HEK293 (cell line): Measurements from ENCODE around the gene USP27X.

Experiments
- BCL6B ChIP-seq: fragments of 450-650 bp; formaldehyde crosslinking; IDR thresholded peaks from 2 replicates; pipeline ENCODE4 v1.5.1; 2017; ENCODE audit warnings: missing biosample characterization, missing genetic modification characterization
- CTCF ChIP-seq: fragments of 450-650 bp; formaldehyde crosslinking; IDR thresholded peaks from 2 replicates; pipeline ENCODE4 v1.5.1; 2016; ENCODE audit warnings: missing biosample characterization, missing genetic modification characterization
- KLF16 ChIP-seq: fragments of 450-650 bp; formaldehyde crosslinking; IDR thresholded peaks from 2 replicates; pipeline ENCODE4 v1.5.1; 2017; ENCODE audit warnings: missing biosample characterization, missing genetic modification characterization
- KLF8 ChIP-seq: fragments of 450-650 bp; formaldehyde crosslinking; IDR thresholded peaks from 2 replicates; pipeline ENCODE4 v1.5.1; 2016; ENCODE audit warnings: missing biosample characterization, missing genetic modification characterization
- PRDM2 ChIP-seq: fragments of 450-650 bp; formaldehyde crosslinking; IDR thresholded peaks from 2 replicates; pipeline ENCODE4 v1.5.1; 2016; ENCODE audit warnings: missing biosample characterization, missing genetic modification characterization, borderline replicate concordance
- SCRT2 ChIP-seq: fragments of 450-650 bp; formaldehyde crosslinking; IDR thresholded peaks from 2 replicates; pipeline ENCODE4 v1.5.1; 2016; ENCODE audit warnings: missing biosample characterization, missing genetic modification characterization
- YY2 ChIP-seq: fragments of 450-650 bp; formaldehyde crosslinking; IDR thresholded peaks from 2 replicates; pipeline ENCODE4 v1.5.1; 2016; ENCODE audit warnings: missing biosample characterization, missing genetic modification characterization
- ZBTB10 ChIP-seq: fragments of 450-650 bp; formaldehyde crosslinking; IDR thresholded peaks from 2 replicates; pipeline ENCODE4 v1.5.1; 2016; ENCODE audit warnings: missing biosample characterization, missing genetic modification characterization
- ZBTB49 ChIP-seq: fragments of 450-650 bp; formaldehyde crosslinking; IDR thresholded peaks from 2 replicates; pipeline ENCODE4 v1.5.1; 2016; ENCODE audit warnings: missing biosample characterization, missing genetic modification characterization, low read depth
- ZBTB8A ChIP-seq: fragments of 450-650 bp; formaldehyde crosslinking; IDR thresholded peaks from 2 replicates; pipeline ENCODE4 v1.5.1; 2016; ENCODE audit warnings: missing biosample characterization, missing genetic modification characterization
- ZEB2 ChIP-seq: fragments of 450-650 bp; formaldehyde crosslinking; IDR thresholded peaks from 2 replicates; pipeline ENCODE4 v1.5.1; 2016; ENCODE audit warnings: missing biosample characterization, missing genetic modification characterization
- ZIC2 ChIP-seq: fragments of 450-650 bp; formaldehyde crosslinking; IDR thresholded peaks from 2 replicates; pipeline ENCODE4 v1.5.1; 2016; ENCODE audit warnings: missing biosample characterization, missing genetic modification characterization
- ZNF169 ChIP-seq: fragments of 450-650 bp; formaldehyde crosslinking; IDR thresholded peaks from 2 replicates; pipeline ENCODE4 v1.5.1; 2016; ENCODE audit warnings: missing biosample characterization, missing genetic modification characterization
- ZNF19 ChIP-seq: fragments of 450-650 bp; formaldehyde crosslinking; IDR thresholded peaks from 2 replicates; pipeline ENCODE4; 2016; ENCODE audit warnings: missing biosample characterization, missing genetic modification characterization, low read depth
- ZNF24 ChIP-seq: fragments of 450-650 bp; formaldehyde crosslinking; IDR thresholded peaks from 2 replicates; pipeline ENCODE4 v1.5.1; 2016; ENCODE audit warnings: missing biosample characterization, missing genetic modification characterization
- ZNF26 ChIP-seq: fragments of 450-650 bp; formaldehyde crosslinking; IDR thresholded peaks from 2 replicates; pipeline ENCODE4 v1.5.1; 2016; ENCODE audit warnings: missing biosample characterization, missing genetic modification characterization
- ZNF324 ChIP-seq: fragments of 450-650 bp; formaldehyde crosslinking; IDR thresholded peaks from 2 replicates; pipeline ENCODE4 v1.5.1; 2016; ENCODE audit warnings: missing biosample characterization, missing genetic modification characterization
- ZNF404 ChIP-seq: fragments of 450-650 bp; formaldehyde crosslinking; IDR thresholded peaks from 2 replicates; pipeline ENCODE4 v1.5.1; 2017; ENCODE audit warnings: missing biosample characterization, missing genetic modification characterization
- ZNF433 ChIP-seq: fragments of 450-650 bp; formaldehyde crosslinking; IDR thresholded peaks from 2 replicates; pipeline ENCODE4 v1.5.1; 2016; ENCODE audit warnings: missing biosample characterization, missing genetic modification characterization, low read depth
- ZNF560 ChIP-seq: fragments of 450-650 bp; formaldehyde crosslinking; IDR thresholded peaks from 2 replicates; pipeline ENCODE4 v1.5.1; 2017; ENCODE audit warnings: missing biosample characterization, missing genetic modification characterization, borderline replicate concordance
- ZNF791 ChIP-seq: fragments of 450-650 bp; formaldehyde crosslinking; IDR thresholded peaks from 2 replicates; pipeline ENCODE4 v1.5.1; 2016; ENCODE audit warnings: missing biosample characterization, missing genetic modification characterization

The USP27X gene

GRCh38 chrX:49922291-49923241, 43.3 kb downstream of the USP27X start, which contains the start of gene CLCN5 (continued):
- TF ChIP-seq BCL6B (tag by site-specific recombination), result no peak
- no peak for TF ChIP-seq ZNF19 (tag by site-specific recombination)
- TF ChIP-seq ZNF26 (tag by site-specific recombination), result no peak
- no peak for TF ChIP-seq ZEB2
- TF ChIP-seq CTCF, result no peak
- TF ChIP-seq YY2, result no peak
- TF ChIP-seq ZNF404 (tag by site-specific recombination), result no peak
- TF ChIP-seq ZBTB10 (tag by site-specific recombination), result 0 out of 2 replicates have a peak, but pooled peaks have one; percentile 21
- no peak for TF ChIP-seq KLF8
- TF ChIP-seq ZBTB8A (tag by site-specific recombination), result peak; percentile 86
- TF ChIP-seq ZNF169 (tag by site-specific recombination), result no peak
- TF ChIP-seq ZNF24 (tag by site-specific recombination), result no peak
- no peak for TF ChIP-seq ZNF324 (tag by site-specific recombination)
- no peak for TF ChIP-seq PRDM2 (tag by site-specific recombination)
- no peak for TF ChIP-seq KLF16
- no peak for TF ChIP-seq ZBTB49 (tag by site-specific recombination)
- 0 out of 2 replicates have a peak, but pooled peaks have one; percentile 13 for TF ChIP-seq SCRT2 (tag by site-specific recombination)
- TF ChIP-seq ZNF791 (tag by site-specific recombination), result no peak
- TF ChIP-seq ZIC2 (tag by site-specific recombination), result peak; percentile 58; the same call in 1 of the 2 replicates
- no peak for TF ChIP-seq ZNF560 (tag by site-specific recombination)
- TF ChIP-seq ZNF433 (tag by site-specific recombination), result no peak
